HAP-1 (cell line): ENCODE data around the gene SPOUT1.
A peak's percentile ranks its signal among the peaks of the same experiment; 100 is the strongest.
"Not testable (repeated sequence)": the region's sequence is repeated elsewhere in the genome, so short reads cannot be mapped to it uniquely, and the experiment has no call there.

Source experiments
- DNase-seq, 2 experiments: peaks; one replicate each; pipeline ENCODE4 v3.0.0-alpha.2; 2016 to 2020; ENCODE audit warnings: low spot score in 2 of 2
- H3K27me3 ChIP-seq: fragments of 250-450 bp; sonication (Bioruptor Pico); 2 replicates; pipeline ENCODE4 v1.5.1; 2020; ENCODE audit warnings: low read depth, mild to moderate bottlenecking, moderate library complexity
- H3K36me3 ChIP-seq: fragments of 250-450 bp; sonication (Bioruptor Pico); replicated peaks from 2 replicates; pipeline ENCODE4 v1.5.1; 2020; ENCODE audit warnings: mild to moderate bottlenecking
- H3K4me1 ChIP-seq: fragments of 250-450 bp; sonication (Bioruptor Pico); 2 replicates; pipeline ENCODE4 v1.5.1; 2020; ENCODE audit warnings: mild to moderate bottlenecking
- H3K4me3 ChIP-seq: fragments of 250-450 bp; sonication (Bioruptor Pico); 2 replicates; pipeline ENCODE4 v1.5.1; 2020; ENCODE audit warnings: mild to moderate bottlenecking, moderate library complexity
- H3K9me3 ChIP-seq: fragments of 250-450 bp; sonication (Bioruptor Pico); 2 replicates; pipeline ENCODE4 v1.5.1; 2020; ENCODE audit warnings: mild to moderate bottlenecking, moderate library complexity
- in situ Hi-C: fragments of 300-500 bp; cut with MboI; formaldehyde crosslinking; loops from 3 replicates; pipeline ENCODE4 v1.14.3; 2020; ENCODE audit warnings: low sequenced_read_pairs, inconsistent platforms, mixed read lengths

Gene SPOUT1

DNA sequence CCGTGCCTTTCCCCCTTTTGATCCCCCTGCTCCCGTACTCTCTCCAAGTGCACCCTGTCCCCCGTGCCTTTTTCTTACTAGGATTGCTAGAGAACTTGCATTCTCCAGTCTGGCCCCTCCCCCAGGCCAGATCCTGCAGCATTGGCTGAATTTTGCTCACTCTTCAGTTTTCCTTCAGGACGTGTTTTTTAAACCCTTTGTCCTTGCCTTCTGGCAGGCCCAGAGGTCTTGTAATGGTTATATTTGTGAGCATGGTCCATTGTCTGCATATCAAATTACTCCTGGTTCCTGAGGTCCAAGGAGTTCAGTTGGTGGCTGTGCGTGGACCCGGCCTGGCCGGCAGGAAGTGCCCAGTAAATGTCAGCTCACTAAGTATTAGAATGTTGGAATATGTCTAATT is 41.9 kb downstream of the SPOUT1 start:
- H3K4me1 ChIP-seq: peaks cover 5% of the 10 kb centered on the region
- H3K4me3 ChIP-seq: peak overlapping the region; percentile 93
- peak in 1 of 2 experiments; percentile 41 for DNase-seq
- no peaks in the 10 kb centered on the region for H3K9me3 ChIP-seq
- in situ Hi-C loops: no loop called here
- peaks cover 17% of the 10 kb centered on the region for H3K36me3 ChIP-seq
- no peaks in the 10 kb centered on the region for H3K27me3 ChIP-seq

DNA sequence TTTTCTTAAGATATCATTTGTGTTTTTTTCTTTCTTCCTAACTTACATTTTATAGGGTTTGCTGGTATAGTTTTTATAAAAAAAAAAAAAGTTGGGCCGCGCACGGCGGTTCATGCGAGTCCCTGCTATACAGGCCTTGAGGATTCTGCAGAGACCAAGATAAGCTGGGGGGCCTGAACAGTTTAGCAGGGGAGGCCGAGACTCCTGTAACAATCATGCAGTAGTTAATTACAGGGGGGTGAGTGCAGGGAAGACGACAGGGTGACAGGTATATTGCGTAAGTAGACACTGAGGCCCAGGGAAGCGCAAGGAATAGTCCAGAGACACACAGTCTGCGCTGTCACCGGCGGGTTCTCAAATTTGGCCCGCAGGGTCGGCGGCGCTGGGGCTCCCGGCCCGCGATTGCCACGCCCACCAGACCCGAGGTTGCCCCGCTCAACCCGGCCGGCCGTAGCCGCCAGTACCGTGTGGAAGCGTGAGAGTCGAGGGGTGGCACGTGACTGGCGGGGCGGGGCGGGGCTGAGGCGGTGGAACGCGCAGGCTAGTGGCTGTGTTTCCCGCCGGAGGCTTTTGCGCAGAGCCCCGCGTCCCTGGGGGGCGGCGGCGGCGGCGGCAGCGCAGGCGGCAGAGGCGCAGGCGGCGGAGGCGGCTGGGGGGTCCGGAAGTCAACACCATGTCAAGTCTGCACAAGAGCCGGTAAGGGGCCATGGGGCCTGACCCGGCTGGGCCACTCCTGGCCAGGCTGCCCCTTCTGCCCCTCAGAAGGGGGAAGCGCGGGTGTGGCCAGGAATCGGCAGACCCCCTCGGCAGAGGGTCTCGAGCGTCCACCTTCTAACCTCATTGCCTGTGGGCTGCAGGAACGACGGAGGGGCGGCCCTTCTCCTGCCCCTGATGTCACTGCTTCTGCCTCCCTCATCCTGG is 42.7 kb downstream of the SPOUT1 start, which contains the start of gene TBC1D13:
Gene TBC1D13, plus strand, starts transcription at position 573 of the 921 bp plus-strand sequence. Its CDS starts 101 bp downstream, at position 674.
- peaks cover 10% of the 10 kb centered on the region for H3K36me3 ChIP-seq
- H3K4me1 ChIP-seq: peaks cover 5% of the 10 kb centered on the region

GRCh38 chr9:128785427-128785826 is 44.2 kb downstream of the SPOUT1 start:
- H3K4me1 ChIP-seq: peaks cover 5% of the 10 kb centered on the region
- in situ Hi-C loops: no loop called here
- no peaks in the 10 kb centered on the region for H3K27me3 ChIP-seq
- DNase-seq: no peak
- peaks cover 10% of the 10 kb centered on the region for H3K9me3 ChIP-seq
- H3K36me3 ChIP-seq: peaks cover 3% of the 10 kb centered on the region
- no peak overlapping the region for H3K4me3 ChIP-seq

More for the DNA sequence above, 42.7 kb downstream of the SPOUT1 start, which contains the start of gene TBC1D13:
- Histone ChIP-seq H3K4me3 (peak within 1 kb of the TSS; percentile 93), H3K9me3 (peaks cover 2% of the 10 kb centered on the region), H3K27me3 (no peaks in the 10 kb centered on the region)
- peak; percentile 84 to 95 for DNase-seq
- in situ Hi-C loops: no loop called here

DNA sequence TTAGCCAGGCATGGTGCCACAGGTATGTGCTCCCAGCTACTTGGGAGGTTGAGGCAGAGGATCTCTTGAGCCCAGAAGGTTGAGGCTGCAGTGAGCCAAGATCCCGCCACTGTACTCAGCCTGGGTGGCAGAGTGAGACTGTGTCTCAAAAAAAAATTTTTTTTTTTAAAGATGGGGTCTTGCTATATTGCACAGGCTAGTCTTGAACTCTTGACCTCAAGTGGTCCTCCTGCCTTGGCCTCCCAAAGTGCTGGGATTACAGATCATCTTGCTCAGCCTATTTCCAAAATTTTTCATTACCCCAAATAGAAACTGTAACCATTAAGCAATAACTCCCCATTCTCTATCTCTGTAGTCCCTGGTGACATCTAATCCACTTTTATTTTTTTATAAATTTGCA is 46.9 kb downstream of the SPOUT1 start:
- Histone ChIP-seq H3K27me3 (no peaks in the 10 kb centered on the region), H3K9me3 (peaks cover 10% of the 10 kb centered on the region), H3K36me3 (no peaks in the 10 kb centered on the region), H3K4me1 (peaks cover 5% of the 10 kb centered on the region), H3K4me3 (no peak overlapping the region)
- in situ Hi-C loops: no loop called here
- no peak for DNase-seq

- peaks cover 12% of the 10 kb centered on the region for H3K9me3 ChIP-seq
- in situ Hi-C loops: no loop called here
- H3K4me3 ChIP-seq: no peak overlapping the region
- DNase-seq: no peak
- no peaks in the 10 kb centered on the region for H3K27me3 ChIP-seq
- peaks cover under 1% of the 10 kb centered on the region for H3K4me1 ChIP-seq
- no peaks in the 10 kb centered on the region for H3K36me3 ChIP-seq
These were observed 48.2 kb downstream of the SPOUT1 start for GRCh38 chr9:128781187-128782070.

GRCh38 chr9:128780093-128780492 is 49.5 kb downstream of the SPOUT1 start:
- H3K4me1 ChIP-seq, in situ Hi-C loops, H3K36me3 ChIP-seq, H3K27me3 ChIP-seq, DNase-seq, H3K4me3 ChIP-seq: not testable (repeated sequence)
- peaks cover 15% of the 10 kb centered on the region for H3K9me3 ChIP-seq

DNA sequence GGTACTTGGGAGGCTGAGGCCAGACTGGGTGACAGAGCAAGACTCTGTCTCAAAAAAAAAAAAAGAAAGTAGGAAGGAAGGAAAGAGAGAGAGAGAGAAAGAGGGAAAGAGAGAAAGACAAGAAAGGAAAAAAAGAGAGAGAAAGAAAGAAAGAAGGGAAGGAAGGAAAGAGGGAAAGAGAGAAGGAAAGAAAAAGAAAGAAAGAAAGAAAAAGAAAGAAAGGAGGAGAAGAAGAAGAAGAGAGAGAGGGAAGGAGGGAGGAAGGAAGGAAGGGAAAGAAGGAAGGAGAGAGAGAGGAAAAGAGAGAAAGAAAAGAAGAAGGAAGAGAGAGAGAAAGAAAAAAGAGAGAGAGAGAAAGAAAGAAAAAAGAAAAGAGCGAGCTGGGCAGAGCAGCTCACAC is 54.8 kb downstream of the SPOUT1 start:
- Histone ChIP-seq H3K4me1 (peaks cover 3% of the 10 kb centered on the region), H3K4me3 (no peak overlapping the region), H3K36me3 (no peaks in the 10 kb centered on the region), H3K9me3 (0 out of 2 replicates have a peak, but pooled peaks cover 5% of the 10 kb centered on the region), H3K27me3 (no peaks in the 10 kb centered on the region)
- DNase-seq: no peak
- in situ Hi-C loops: no loop called here

- H3K9me3 ChIP-seq: 0 out of 2 replicates have a peak, but pooled peaks cover 5% of the 10 kb centered on the region
- H3K36me3 ChIP-seq: no peaks in the 10 kb centered on the region
- H3K4me3 ChIP-seq: no peak overlapping the region
- no peak for DNase-seq
- no peaks in the 10 kb centered on the region for H3K27me3 ChIP-seq
- in situ Hi-C loops: no loop called here
- peaks cover 3% of the 10 kb centered on the region for H3K4me1 ChIP-seq
These were observed 56.5 kb downstream of the SPOUT1 start for GRCh38 chr9:128773049-128773448.

GRCh38 chr9:128771745-128772519 is 57.7 kb downstream of the SPOUT1 start, which contains the start of gene ZER1:
TSS of gene ZER1 (minus strand) at chr9:128771927. CDS start at chr9:128755565, 16,362 bp downstream.
- Histone ChIP-seq H3K4me3 (peak within 1 kb of the TSS; percentile 87), H3K27me3 (no peaks in the 10 kb centered on the region), H3K9me3 (0 out of 2 replicates have a peak, but pooled peaks cover 4% of the 10 kb centered on the region), H3K4me1 (peaks cover 3% of the 10 kb centered on the region), H3K36me3 (no peaks in the 10 kb centered on the region)
- in situ Hi-C loops: no loop called here
- peak; percentile 73 to 92 for DNase-seq

- no peaks in the 10 kb centered on the region for H3K27me3 ChIP-seq
- H3K9me3 ChIP-seq: 0 out of 2 replicates have a peak, but pooled peaks cover 3% of the 10 kb centered on the region
- H3K4me3 ChIP-seq: peak overlapping the region; percentile 87
- peaks cover 3% of the 10 kb centered on the region for H3K4me1 ChIP-seq
- in situ Hi-C loops: no loop called here
- DNase-seq: peak in 1 of 2 experiments; percentile 30
- H3K36me3 ChIP-seq: no peaks in the 10 kb centered on the region
These were observed 58.4 kb downstream of the SPOUT1 start for GRCh38 chr9:128771094-128771721.

- peaks cover 3% of the 10 kb centered on the region for H3K4me1 ChIP-seq
- in situ Hi-C loops: no loop called here
- H3K27me3 ChIP-seq: no peaks in the 10 kb centered on the region
- H3K9me3 ChIP-seq: no peaks in the 10 kb centered on the region
- peak overlapping the region; percentile 87 for H3K4me3 ChIP-seq
- no peaks in the 10 kb centered on the region for H3K36me3 ChIP-seq
- DNase-seq: no peak
These were observed 59.1 kb downstream of the SPOUT1 start for GRCh38 chr9:128770286-128771030.
